ENCODE measurements around the gene ATG4C. TPM values are rescaled to one million over a fixed set of nuclear protein-coding genes. Genes with fewer than 3 reads are reported as not detected.

ATG4C gene
- total RNA-seq, 2 experiments from 2014 or later, result 4.2 to 4.6 TPM

- peaks cover 25% of the 10 kb centered on the region for H3K36me3 Mint-ChIP-seq (ENCODE audit: low read depth)
- no peaks in the 10 kb centered on the region for H3K9me3 ChIP-seq (ENCODE audit: control insufficient read depth in 1 of 2, insufficient read depth in 1 of 2, low read length in 2 of 2)
- TF ChIP-seq CTCF (IDR thresholded peaks at IDR 0.05), result no peak
- no peaks in the 10 kb centered on the region for H3K4me1 Mint-ChIP-seq (ENCODE audit: low read depth)
- ChIA-PET POLR2A (interaction anchor here (0.9 kb wide), 1 partner anchor 57 kb away, joined by 3 read pairs; the partner anchor contains the start of gene ATG4C), CTCF (interaction anchor here (1.0 kb wide), 1 partner anchor 10 kb away, joined by 4 read pairs; no protein-coding TSS in a partner anchor)
- H3K27ac ChIP-seq (ENCODE audit: low read depth in 1 of 2, low read length in 2 of 2), result no peak overlapping the region
- no peak for ATAC-seq (ENCODE audit: poor library complexity)
- no peak overlapping the region for H3K27ac Mint-ChIP-seq
- no peaks in the 10 kb centered on the region for H3K27me3 ChIP-seq (ENCODE audit: control insufficient read depth in 1 of 2, insufficient read depth in 2 of 2, low read length in 2 of 2)
- H3K4me1 ChIP-seq (ENCODE audit: insufficient read depth, low read length), result no peaks in the 10 kb centered on the region
- H3K27me3 Mint-ChIP-seq, result no peaks in the 10 kb centered on the region
- H3K4me3 Mint-ChIP-seq, result no peak overlapping the region
- intact Hi-C loops (cut with DNase I, micrococcal nuclease), result loop anchor here (5.0 kb wide), 2 partner anchors 697 to 1402 kb away; no protein-coding TSS in a partner anchor
- no peaks in the 10 kb centered on the region for H3K9me3 Mint-ChIP-seq
- peaks cover 4% of the 10 kb centered on the region for H3K36me3 ChIP-seq (ENCODE audit: insufficient read depth, low read length)
- H3K4me3 ChIP-seq (ENCODE audit: low read length), result no peak overlapping the region
- no peak for DNase-seq
These were observed 56.6 kb downstream of the ATG4C start for GRCh38 chr1:62840555-62840954.

GRCh38 chr1:62841587-62842169 is 57.7 kb downstream of the ATG4C start:
- intact Hi-C loops (cut with DNase I, micrococcal nuclease), result loop anchor here (1.0 to 5.0 kb wide), 4 partner anchors 600 to 1401 kb away; no protein-coding TSS in a partner anchor
- Histone ChIP-seq H3K27ac (ENCODE audit: low read depth in 1 of 2, low read length in 2 of 2) (no peak overlapping the region), H3K36me3 (ENCODE audit: insufficient read depth, low read length) (peaks cover 11% of the 10 kb centered on the region), H3K4me3 (ENCODE audit: low read length) (no peak overlapping the region), H3K27me3 (ENCODE audit: control insufficient read depth in 1 of 2, insufficient read depth in 2 of 2, low read length in 2 of 2) (no peaks in the 10 kb centered on the region), H3K9me3 (ENCODE audit: control insufficient read depth in 1 of 2, insufficient read depth in 1 of 2, low read length in 2 of 2) (no peaks in the 10 kb centered on the region), H3K4me1 (ENCODE audit: insufficient read depth, low read length) (no peaks in the 10 kb centered on the region)
- ChIA-PET CTCF (interaction anchor here (1.0 to 2.1 kb wide), 3 partner anchors 10 to 696 kb away, joined by 4 to 5 read pairs (median 4); no protein-coding TSS in a partner anchor), POLR2A (no interaction called here)
- ATAC-seq (ENCODE audit: poor library complexity), result peak; percentile 60
- peak; percentile 90 for TF ChIP-seq CTCF (IDR thresholded peaks at IDR 0.05)
- Mint-ChIP-seq H3K36me3 (ENCODE audit: low read depth) (peaks cover 21% of the 10 kb centered on the region), H3K4me3 (no peak overlapping the region), H3K27ac (no peak overlapping the region), H3K9me3 (no peaks in the 10 kb centered on the region), H3K4me1 (ENCODE audit: low read depth) (no peaks in the 10 kb centered on the region), H3K27me3 (no peaks in the 10 kb centered on the region)
- DNase-seq, result peak in 4 of 14 experiments; percentile 29 to 73 (median 64)

GRCh38 chr1:62844030-62844429 is 60.1 kb downstream of the ATG4C start:
- ATAC-seq (ENCODE audit: poor library complexity) (no peak), DNase-seq (no peak)
- TF ChIP-seq CTCF (IDR thresholded peaks at IDR 0.05), result no peak
- Mint-ChIP-seq H3K4me3 (no peak overlapping the region), H3K36me3 (ENCODE audit: low read depth) (peaks cover 14% of the 10 kb centered on the region), H3K27ac (no peak overlapping the region), H3K4me1 (ENCODE audit: low read depth) (no peaks in the 10 kb centered on the region), H3K27me3 (no peaks in the 10 kb centered on the region), H3K9me3 (no peaks in the 10 kb centered on the region)
- H3K27me3 ChIP-seq (ENCODE audit: control insufficient read depth in 1 of 2, insufficient read depth in 2 of 2, low read length in 2 of 2), result no peaks in the 10 kb centered on the region
- H3K4me1 ChIP-seq (ENCODE audit: insufficient read depth, low read length), result no peaks in the 10 kb centered on the region
- no peak overlapping the region for H3K27ac ChIP-seq (ENCODE audit: low read depth in 1 of 2, low read length in 2 of 2)
- CTCF ChIA-PET, result no interaction called here
- POLR2A ChIA-PET, result no interaction called here
- no peak overlapping the region for H3K4me3 ChIP-seq (ENCODE audit: low read length)
- peaks cover 7% of the 10 kb centered on the region for H3K36me3 ChIP-seq (ENCODE audit: insufficient read depth, low read length)
- no peaks in the 10 kb centered on the region for H3K9me3 ChIP-seq (ENCODE audit: control insufficient read depth in 1 of 2, insufficient read depth in 1 of 2, low read length in 2 of 2)
- intact Hi-C loops (cut with DNase I, micrococcal nuclease), result loop anchor here (5.0 kb wide), 2 partner anchors 693 to 1398 kb away; no protein-coding TSS in a partner anchor

Data from CD4-positive, alpha-beta T cell (primary cell).